Measurements from ENCODE around the gene SETD7. TPM values are rescaled to one million over a fixed set of nuclear protein-coding genes. Genes with fewer than 3 reads are reported as not detected.

SETD7 gene
- total and polyA plus RNA-seq, 2 of the 8 experiments (the other 6 are each of a cell fraction or from before 2014, with no cell fraction given): 1.5 to 4.6 TPM

DNA sequence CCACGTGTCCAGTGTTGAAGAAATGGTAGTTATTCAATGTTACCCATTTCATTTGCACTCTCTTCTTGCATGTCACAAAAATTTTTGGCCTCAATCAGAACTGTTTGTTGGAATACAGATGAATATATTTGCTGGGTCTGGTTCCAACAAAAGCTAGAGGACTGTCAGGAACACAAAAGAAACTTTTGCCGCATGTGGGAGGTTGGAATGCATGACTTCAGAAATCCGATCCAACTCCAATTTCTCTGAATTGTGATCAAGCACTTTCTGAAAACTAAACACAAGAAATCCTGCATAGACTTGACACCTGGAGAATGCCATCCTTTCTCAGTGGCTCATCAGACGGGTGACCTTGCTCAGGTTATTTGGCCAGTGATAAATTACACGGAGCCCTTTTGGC lies 15.4 kb downstream of the SETD7 start:
- H3K27me3 ChIP-seq (replicated peaks in 1 of 4; ENCODE audit: control insufficient read depth in 3 of 4, extremely low read depth in 1 of 4, insufficient read depth in 3 of 4, low read length in 3 of 4): no peaks in the 10 kb centered on the region
- no peak overlapping the region for H2BK15ac ChIP-seq (ENCODE audit: low read length)
- WGBS, 2 experiments (ENCODE audit: extremely low coverage in 1 of 2, insufficient coverage in 1 of 2, insufficient read length in 1 of 2, insufficient replicate concordance in 2 of 2, low coverage in 1 of 2, low lambda C conversion rate in 2 of 2, missing lambda C conversion rate in 1 of 2): 73% methylated on average over 5 of the region's 5 CpGs; no CpG with 5 or more reads in 1 of the 2 experiments
- H4K8ac ChIP-seq (ENCODE audit: extremely low read depth, insufficient read depth, low read length): no peak overlapping the region
- no peak overlapping the region for H3K23ac ChIP-seq (ENCODE audit: insufficient read length)
- no peak overlapping the region for H2AFZ ChIP-seq (ENCODE audit: low read length)
- CTCF ChIA-PET (ENCODE audit: partially characterized antibody): interaction anchor here (0.6 to 5.8 kb wide), 6 partner anchors 9 to 43 kb away, joined by 3 to 35 read pairs (median 4); no protein-coding TSS in a partner anchor
- H2AK5ac ChIP-seq (ENCODE audit: low read depth, low read length): no peak overlapping the region
- H2BK120ac ChIP-seq (replicated peaks; ENCODE audit: low read depth, low read length): no peak overlapping the region
- H3K23me2 ChIP-seq (ENCODE audit: low read depth, low read length): no peaks in the 10 kb centered on the region; the same call in 1 of the 2 replicates
- no peaks in the 10 kb centered on the region for H3K9me3 ChIP-seq (ENCODE audit: insufficient read depth in 2 of 2, low read depth in 1 of 2, low read length in 1 of 2)
- no peak overlapping the region for H3K4me2 ChIP-seq (ENCODE audit: insufficient read depth in 1 of 2, low read depth in 2 of 2, low read length in 2 of 2)
- H2BK12ac ChIP-seq (ENCODE audit: low read depth, low read length): no peak overlapping the region
- no peak overlapping the region for H4K5ac ChIP-seq (ENCODE audit: insufficient read length, low read depth, low read length)
- H3K27ac ChIP-seq (ENCODE audit: low read depth, low read length): no peak overlapping the region
- DNase-seq (ENCODE audit: low read depth in 1 of 2, low spot score in 2 of 2) (no peak), FAIRE-seq (no peak)
- no peak overlapping the region for H3K9ac ChIP-seq (replicated peaks in 1 of 4; ENCODE audit: extremely low read depth in 1 of 4, low read depth in 3 of 4, low read length in 3 of 4)
- no peak overlapping the region for H3K4ac ChIP-seq (replicated peaks; ENCODE audit: insufficient read length, low read depth, low read length)
- H3K79me1 ChIP-seq (ENCODE audit: low read depth, low read length): no peaks in the 10 kb centered on the region
- TF ChIP-seq RNF2 (IDR thresholded peaks at IDR 0.05; ENCODE audit: borderline replicate concordance, low read depth, low read length, missing control alignments, poor library complexity, severe bottlenecking): no peak
- no peak for TF ChIP-seq SP2 (IDR thresholded peaks at IDR 0.05; ENCODE audit: low read length)
- TF ChIP-seq NRF1 (IDR thresholded peaks at IDR 0.05; ENCODE audit: low read depth, low read length): no peak
- TF ChIP-seq CBX5 (IDR thresholded peaks at IDR 0.05; ENCODE audit: low read depth, low read length): no peak
- no peak for TF ChIP-seq CHD1 (IDR thresholded peaks at IDR 0.05; ENCODE audit: low read depth, low read length)
- no peak for TF ChIP-seq CTBP2 (IDR thresholded peaks at IDR 0.05; ENCODE audit: borderline replicate concordance, insufficient read depth, insufficient read length, low read length)
- TF ChIP-seq CREB1 (IDR thresholded peaks at IDR 0.05): no peak
- TF ChIP-seq BRCA1 (IDR thresholded peaks at IDR 0.05; ENCODE audit: low read depth, low read length): no peak
- no peak for TF ChIP-seq EP300 (IDR thresholded peaks at IDR 0.05; ENCODE audit: borderline replicate concordance in 1 of 2, low read depth in 2 of 2, low read length in 2 of 2)
- no peak overlapping the region for H3K56ac ChIP-seq (replicated peaks; ENCODE audit: insufficient read length, low read depth, low read length)
- no peak overlapping the region for H3K14ac ChIP-seq (ENCODE audit: insufficient read length)
- POLR2A ChIA-PET (ENCODE audit: partially characterized antibody): no interaction called here
- no peak overlapping the region for H2BK20ac ChIP-seq (ENCODE audit: low read length)
- no peaks in the 10 kb centered on the region for H3K79me2 ChIP-seq (ENCODE audit: control insufficient read depth in 1 of 2, insufficient read depth in 2 of 2, low read length in 2 of 2)
- no peak overlapping the region for H3K18ac ChIP-seq (ENCODE audit: extremely low read depth, low read length)
- H4K20me1 ChIP-seq (replicated peaks in 1 of 2; ENCODE audit: control insufficient read depth in 1 of 2, insufficient read depth in 2 of 2, low read length in 2 of 2): no peaks in the 10 kb centered on the region
- no peak overlapping the region for H3K4me3 ChIP-seq (ENCODE audit: extremely low read depth in 1 of 4, insufficient read depth in 2 of 4, low read depth in 3 of 4, low read length in 4 of 4)
- peaks cover 0 to 3% (median under 1%) of the 10 kb centered on the region in 4 experiments; a peak in 1 of 7 replicates for H3K4me1 ChIP-seq (replicated peaks in 1 of 4; ENCODE audit: control insufficient read depth in 3 of 4, insufficient read depth in 4 of 4, low read length in 3 of 4)
- H2BK5ac ChIP-seq (ENCODE audit: low read depth, low read length): no peak overlapping the region
- no peaks in the 10 kb centered on the region for H3K36me3 ChIP-seq (ENCODE audit: control insufficient read depth in 2 of 4, insufficient read depth in 4 of 4, low read length in 3 of 4)
- no peak overlapping the region for H4K91ac ChIP-seq (replicated peaks; ENCODE audit: insufficient read length, low read length)

Data from H1 (cell line).